Measurements from ENCODE around the gene SRXN1.

SRXN1 gene

GRCh38 chr20:621125-621756, 31.8 kb downstream of the SRXN1 start:
- no peaks in the 10 kb centered on the region for H3K27me3 ChIP-seq (replicated peaks; ENCODE audit: control insufficient read depth, insufficient read depth, low read length, poor library complexity, severe bottlenecking)
- no peaks in the 10 kb centered on the region for H3K4me1 ChIP-seq (ENCODE audit: control insufficient read depth, insufficient read depth, low read length, poor library complexity, severe bottlenecking)

DNA sequence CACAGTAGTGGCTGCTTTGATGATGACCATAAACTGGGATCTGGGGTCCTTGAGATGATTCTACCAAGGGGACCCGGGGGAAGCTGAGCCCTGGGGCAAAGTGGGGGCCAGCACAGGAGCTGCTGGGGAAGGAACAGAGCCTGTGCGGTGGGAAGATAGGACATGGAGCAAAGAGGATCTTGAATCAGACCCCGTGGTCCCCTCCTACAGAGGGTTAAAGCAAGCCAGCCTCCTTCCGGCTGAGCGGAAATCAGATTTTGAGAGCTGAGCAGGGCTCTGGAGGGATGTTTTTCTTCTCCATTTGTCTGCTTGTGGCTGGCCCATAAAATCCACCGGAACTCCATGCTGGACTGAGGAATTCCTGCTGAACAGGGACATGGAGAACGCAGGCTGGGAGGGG, 32.8 kb downstream of the SRXN1 start:
- Histone ChIP-seq H3K36me3 (ENCODE audit: control insufficient read depth, insufficient read depth, low read length) (no peaks in the 10 kb centered on the region), H3K9me3 (ENCODE audit: control insufficient read depth, low read length) (no peaks in the 10 kb centered on the region), H3K4me1 (ENCODE audit: control insufficient read depth, insufficient read depth, low read length, poor library complexity, severe bottlenecking) (no peaks in the 10 kb centered on the region), H3K27ac (ENCODE audit: insufficient read depth, low read length, poor library complexity, severe bottlenecking) (no peak overlapping the region), H3K4me3 (ENCODE audit: insufficient read depth, low read depth, low read length, poor library complexity, severe bottlenecking) (no peak overlapping the region), H3K27me3 (replicated peaks; ENCODE audit: control insufficient read depth, insufficient read depth, low read length, poor library complexity, severe bottlenecking) (no peaks in the 10 kb centered on the region)
- DNase-seq = no peak

More at GRCh38 chr20:621125-621756, 31.8 kb downstream of the SRXN1 start:
- no peak for DNase-seq
- Histone ChIP-seq H3K9me3 (ENCODE audit: control insufficient read depth, low read length) (no peaks in the 10 kb centered on the region), H3K27ac (ENCODE audit: insufficient read depth, low read length, poor library complexity, severe bottlenecking) (no peak overlapping the region), H3K36me3 (ENCODE audit: control insufficient read depth, insufficient read depth, low read length) (no peaks in the 10 kb centered on the region), H3K4me3 (ENCODE audit: insufficient read depth, low read depth, low read length, poor library complexity, severe bottlenecking) (no peak overlapping the region)

DNA sequence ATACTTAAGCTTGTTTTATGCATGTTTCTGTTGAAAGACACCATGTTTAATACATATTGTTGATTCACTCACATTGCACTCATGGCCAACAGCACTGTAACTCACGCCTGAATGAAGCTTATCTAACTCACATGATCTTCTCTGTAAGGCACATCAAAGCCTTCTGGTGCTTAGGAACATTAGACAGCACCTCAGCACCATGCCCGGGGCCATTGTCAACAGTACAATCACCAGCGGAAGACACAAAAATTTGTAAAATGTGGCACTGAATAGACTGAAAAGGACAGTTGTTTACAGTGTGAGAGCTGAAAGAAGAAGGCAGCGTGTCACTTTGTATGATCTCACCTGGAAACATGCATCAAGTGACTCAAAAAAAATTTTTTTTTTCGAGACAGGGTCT, 34.0 kb downstream of the SRXN1 start:
- Histone ChIP-seq H3K36me3 (ENCODE audit: control insufficient read depth, insufficient read depth, low read length) (no peaks in the 10 kb centered on the region), H3K4me1 (ENCODE audit: control insufficient read depth, insufficient read depth, low read length, poor library complexity, severe bottlenecking) (no peaks in the 10 kb centered on the region), H3K9me3 (ENCODE audit: control insufficient read depth, low read length) (no peaks in the 10 kb centered on the region), H3K27me3 (replicated peaks; ENCODE audit: control insufficient read depth, insufficient read depth, low read length, poor library complexity, severe bottlenecking) (no peaks in the 10 kb centered on the region), H3K27ac (ENCODE audit: insufficient read depth, low read length, poor library complexity, severe bottlenecking) (no peak overlapping the region), H3K4me3 (ENCODE audit: insufficient read depth, low read depth, low read length, poor library complexity, severe bottlenecking) (no peak overlapping the region)
- no peak for DNase-seq

- no peaks in the 10 kb centered on the region for H3K4me1 ChIP-seq (ENCODE audit: control insufficient read depth, insufficient read depth, low read length, poor library complexity, severe bottlenecking)
Observed at GRCh38 chr20:617934-618690, 34.9 kb downstream of the SRXN1 start.

GRCh38 chr20:615514-615913, 37.5 kb downstream of the SRXN1 start:
- no peak overlapping the region for H3K4me3 ChIP-seq (ENCODE audit: insufficient read depth, low read depth, low read length, poor library complexity, severe bottlenecking)
- no peak overlapping the region for H3K27ac ChIP-seq (ENCODE audit: insufficient read depth, low read length, poor library complexity, severe bottlenecking)
- H3K27me3 ChIP-seq (replicated peaks; ENCODE audit: control insufficient read depth, insufficient read depth, low read length, poor library complexity, severe bottlenecking) = peaks cover 2% of the 10 kb centered on the region
- peaks cover 1% of the 10 kb centered on the region for H3K4me1 ChIP-seq (ENCODE audit: control insufficient read depth, insufficient read depth, low read length, poor library complexity, severe bottlenecking)
- H3K36me3 ChIP-seq (ENCODE audit: control insufficient read depth, insufficient read depth, low read length) = no peaks in the 10 kb centered on the region
- no peak for DNase-seq
- no peaks in the 10 kb centered on the region for H3K9me3 ChIP-seq (ENCODE audit: control insufficient read depth, low read length)

More at GRCh38 chr20:617934-618690, 34.9 kb downstream of the SRXN1 start:
- Histone ChIP-seq H3K9me3 (ENCODE audit: control insufficient read depth, low read length) (no peaks in the 10 kb centered on the region), H3K27ac (ENCODE audit: insufficient read depth, low read length, poor library complexity, severe bottlenecking) (no peak overlapping the region), H3K36me3 (ENCODE audit: control insufficient read depth, insufficient read depth, low read length) (no peaks in the 10 kb centered on the region), H3K27me3 (replicated peaks; ENCODE audit: control insufficient read depth, insufficient read depth, low read length, poor library complexity, severe bottlenecking) (no peaks in the 10 kb centered on the region), H3K4me3 (ENCODE audit: insufficient read depth, low read depth, low read length, poor library complexity, severe bottlenecking) (no peak overlapping the region)
- DNase-seq = no peak

GRCh38 chr20:611843-612185, 41.2 kb downstream of the SRXN1 start:
- peaks cover 15% of the 10 kb centered on the region for H3K27me3 ChIP-seq (replicated peaks; ENCODE audit: control insufficient read depth, insufficient read depth, low read length, poor library complexity, severe bottlenecking)
- no peak for DNase-seq
- H3K9me3 ChIP-seq (ENCODE audit: control insufficient read depth, low read length) = no peaks in the 10 kb centered on the region
- no peaks in the 10 kb centered on the region for H3K36me3 ChIP-seq (ENCODE audit: control insufficient read depth, insufficient read depth, low read length)
- H3K4me1 ChIP-seq (ENCODE audit: control insufficient read depth, insufficient read depth, low read length, poor library complexity, severe bottlenecking) = peaks cover 5% of the 10 kb centered on the region
- no peak overlapping the region for H3K4me3 ChIP-seq (ENCODE audit: insufficient read depth, low read depth, low read length, poor library complexity, severe bottlenecking)
- H3K27ac ChIP-seq (ENCODE audit: insufficient read depth, low read length, poor library complexity, severe bottlenecking) = no peak overlapping the region

- no peaks in the 10 kb centered on the region for H3K36me3 ChIP-seq (ENCODE audit: control insufficient read depth, insufficient read depth, low read length)
- H3K9me3 ChIP-seq (ENCODE audit: control insufficient read depth, low read length) = no peaks in the 10 kb centered on the region
- H3K27me3 ChIP-seq (replicated peaks; ENCODE audit: control insufficient read depth, insufficient read depth, low read length, poor library complexity, severe bottlenecking) = peaks cover 15% of the 10 kb centered on the region
- no peak for DNase-seq
- H3K4me3 ChIP-seq (ENCODE audit: insufficient read depth, low read depth, low read length, poor library complexity, severe bottlenecking) = no peak overlapping the region
- H3K27ac ChIP-seq (ENCODE audit: insufficient read depth, low read length, poor library complexity, severe bottlenecking) = no peak overlapping the region
- peaks cover 5% of the 10 kb centered on the region for H3K4me1 ChIP-seq (ENCODE audit: control insufficient read depth, insufficient read depth, low read length, poor library complexity, severe bottlenecking)
Observed at GRCh38 chr20:611047-611842, 41.8 kb downstream of the SRXN1 start.

GRCh38 chr20:610130-611046, 42.6 kb downstream of the SRXN1 start, which contains the start of gene TCF15:
TCF15 (minus strand) TSS chr20:610309; CDS start chr20:610237, 72 bp downstream.
- no peak for DNase-seq

GRCh38 chr20:609371-609964, 43.5 kb downstream of the SRXN1 start:
- Histone ChIP-seq H3K4me1 (ENCODE audit: control insufficient read depth, insufficient read depth, low read length, poor library complexity, severe bottlenecking) (peaks cover 5% of the 10 kb centered on the region), H3K9me3 (ENCODE audit: control insufficient read depth, low read length) (no peaks in the 10 kb centered on the region), H3K4me3 (ENCODE audit: insufficient read depth, low read depth, low read length, poor library complexity, severe bottlenecking) (no peak overlapping the region), H3K27ac (ENCODE audit: insufficient read depth, low read length, poor library complexity, severe bottlenecking) (no peak overlapping the region), H3K36me3 (ENCODE audit: control insufficient read depth, insufficient read depth, low read length) (no peaks in the 10 kb centered on the region), H3K27me3 (replicated peaks; ENCODE audit: control insufficient read depth, insufficient read depth, low read length, poor library complexity, severe bottlenecking) (peaks cover 15% of the 10 kb centered on the region)
- no peak for DNase-seq

More at GRCh38 chr20:610130-611046, 42.6 kb downstream of the SRXN1 start, which contains the start of gene TCF15:
- Histone ChIP-seq H3K27me3 (replicated peaks; ENCODE audit: control insufficient read depth, insufficient read depth, low read length, poor library complexity, severe bottlenecking) (peaks cover 15% of the 10 kb centered on the region), H3K36me3 (ENCODE audit: control insufficient read depth, insufficient read depth, low read length) (no peaks in the 10 kb centered on the region), H3K27ac (ENCODE audit: insufficient read depth, low read length, poor library complexity, severe bottlenecking) (no peak within 1 kb of the TSS), H3K4me1 (ENCODE audit: control insufficient read depth, insufficient read depth, low read length, poor library complexity, severe bottlenecking) (peaks cover 5% of the 10 kb centered on the region), H3K9me3 (ENCODE audit: control insufficient read depth, low read length) (no peaks in the 10 kb centered on the region), H3K4me3 (ENCODE audit: insufficient read depth, low read depth, low read length, poor library complexity, severe bottlenecking) (no peak within 1 kb of the TSS)
